Heart left ventricle (tissue), 16 donors: ENCODE measurements around the gene WDR35. TPM values are rescaled to one million over a fixed set of nuclear protein-coding genes. Genes with fewer than 3 reads are reported as not detected.

Source experiments
- ATAC-seq, 4 donors: fragments of 200-7000 bp; cut with Tn5 transposase; one replicate each; pipeline ENCODE4 v1.9.1; 2020 to 2022; ENCODE audit warnings: moderate library complexity in 4 of 4, mild to moderate bottlenecking in 3 of 4, moderate number of reproducible peaks in 1 of 4
- DNase-seq, 5 donors: peaks; one replicate each; pipeline ENCODE4 v3.0.0-alpha.2; 2020
- H3K27ac ChIP-seq, 12 donors: fragments of 200-600 bp; sonication (generic) in 4 of 12; one replicate each; pipeline versions ENCODE4 v1.5.0 to v1.8.0; 2016 to 2022; ENCODE audit warnings: mild to moderate bottlenecking in 2 of 12
- H3K27me3 ChIP-seq, 9 donors: fragments of 200-600 bp; sonication (generic) in 2 of 9; one replicate each; pipeline versions ENCODE4 v1.5.1 to v1.8.0; 2016 to 2022; ENCODE audit warnings: mild to moderate bottlenecking in 3 of 9
- H3K36me3 ChIP-seq, 9 donors: fragments of 200-600 bp; sonication (generic) in 2 of 9; one replicate each; pipeline versions ENCODE4 v1.5.0 to v1.8.0; 2018 to 2022; ENCODE audit warnings: mild to moderate bottlenecking in 2 of 9
- H3K4me1 ChIP-seq, 12 donors: fragments of 200-600 bp; sonication (generic) in 4 of 12; one replicate each; pipeline versions ENCODE4 v1.5.0 to v1.8.0; 2016 to 2022; ENCODE audit warnings: mild to moderate bottlenecking in 3 of 12
- H3K4me3 ChIP-seq, 12 donors: fragments of 200-600 bp; sonication (generic) in 4 of 12; one replicate each; pipeline versions ENCODE4 v1.5.0 to v1.8.0; 2017 to 2022; ENCODE audit warnings: mild to moderate bottlenecking in 9 of 12, moderate library complexity in 4 of 12
- H3K9me3 ChIP-seq, 12 donors: fragments of 200-600 bp; sonication (generic) in 4 of 12; one replicate each; pipeline versions ENCODE4 v1.5.0 to v1.8.0; 2016 to 2022; ENCODE audit warnings: mild to moderate bottlenecking in 1 of 12
- POLR2A ChIP-seq, 2 donors: fragments of 450-650 bp; IDR thresholded peaks; one replicate each; pipeline ENCODE4 v1.6.1; 2017; ENCODE audit warnings: antibody characterized with exemption in 2 of 2, mild to moderate bottlenecking in 2 of 2, moderate library complexity in 2 of 2
- WGBS, 4 donors: extraction: QIAGEN DNeasy Blood & Tissue Kit in 2 of 4; methylation state at CpG; one replicate each; pipeline versions ENCODE4 v1.1.5 to v1.1.7; 2013 to 2018; 5-methylcytosine and 5-hydroxymethylcytosine counted together
- intact Hi-C, 10 donors: fragments of 100-400 bp; cut with DNase I; formaldehyde crosslinking; loops; one replicate each; pipeline versions ENCODE4 v1.11.1 to v1.14.2; 2022
- polyA plus RNA-seq, 2 donors: library from polyadenylated mRNA; stranded (reverse); fragments of 200-250 nt; gene quantifications; one replicate each; pipeline ENCODE4 v1.2.3, GENCODE V29; 2013
- total RNA-seq, 9 donors: library from RNA; depleted of rRNA in 2 of 9; stranded (reverse); fragments of >200 nt in 2 of 9; fragmentation: NEBNext Ultra II Directional in 3 of 9; extraction: Animal tissue kit (Norgen Biotek cat#: 25700) in 3 of 9; gene quantifications; one replicate each; pipeline versions ENCODE4 v1.1.0 to v1.2.4, GENCODE V29; 2016 to 2023
- TF ChIP-seq, protein P1 (sequence below), 12 donors: fragments of 200-600 bp; sonication (generic) in 4 of 12; IDR thresholded peaks; one replicate each; pipeline versions ENCODE4 v1.5.0 to v1.8.0; 2018 to 2022; ENCODE audit warnings: antibody characterized with exemption in 12 of 12, mild to moderate bottlenecking in 5 of 12
- donor health status: ischemic (EF 13 %, LVEDD 7.1; RV severe dilation, severe dysfunction).
- donor health status: healthy with polysubstance abuse.
- donor health status: DM: no; HTN: yes; CAD: no.
- donor health status: DM: no; HTN: no; CAD: no.
- donor health status: ischemic (EF 25% LVEDD 6.9; RV normal size, moderate dysfunction).
- donor health status: ischemic (EF 25% LVEDD 5.7; RV mildly dilated, moderate dysfunction).
- donor health status: healthy.
- donor health status: DM: yes; HTN: yes; CAD: no.
- donor health status: ischemic (EF 35%, LVEDD 5.7; RV mildly dilated, moderate dysfunction).
- donor health status: nonischemic (EF 11% LVEDD 7.7; RV severe dilation, severe dysfunction).
- donor health status: DM: yes; HTN: yes; CAD: no.
- donor health status: PGD.
- donor health status: ischemic (EF 29% LVEDD 5.4; RV normal size, mild dysfunction).
- donor health status: nonischemic (EF 23%, LVEDD 6.1; RV moderate dilation, normal function).

The WDR35 gene
- total and polyA plus RNA-seq, 11 donors = 1.1 to 8.5 (median 5.0) TPM

DNA sequence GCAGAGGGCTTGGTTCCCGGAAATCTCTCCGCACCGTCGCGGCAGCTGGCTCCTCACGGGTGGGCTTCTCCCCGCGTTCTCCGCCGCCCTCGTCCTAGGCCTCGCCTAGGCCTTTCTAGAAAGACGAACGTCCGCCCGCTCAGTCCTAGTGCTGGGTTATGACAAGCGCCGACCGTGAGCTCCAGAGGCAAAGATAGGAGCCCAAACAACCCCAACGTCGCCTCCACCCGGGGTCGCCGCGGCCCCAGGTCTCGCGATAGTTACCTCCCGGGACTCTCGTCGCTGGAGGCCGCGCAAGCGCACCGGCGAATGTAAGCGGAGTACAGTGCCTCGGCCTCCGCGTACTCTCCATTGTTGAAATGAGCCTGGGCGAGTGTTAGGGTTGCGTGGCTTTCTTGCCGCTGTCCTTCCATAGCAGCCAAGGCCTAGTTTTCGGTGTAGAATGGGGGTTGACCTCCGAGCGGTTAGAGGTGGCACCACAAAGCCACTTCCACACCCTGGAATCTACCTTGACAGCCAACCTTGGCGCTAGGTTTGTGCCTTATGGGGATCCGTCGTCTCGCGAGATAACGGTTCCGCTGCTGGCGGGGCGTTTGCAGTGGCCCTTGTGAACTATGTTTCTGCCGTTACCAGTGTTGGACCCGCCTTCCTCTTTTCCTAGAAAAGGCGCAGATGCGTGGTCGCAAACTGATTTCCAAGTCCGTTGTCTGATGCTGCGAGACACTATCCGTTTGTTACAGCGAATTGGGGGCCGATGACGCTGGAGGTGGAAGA lies 88.3 kb downstream of the WDR35 start, which contains the start of gene TTC32:
Gene TTC32 (minus strand): TSS at position 542 of the 774 bp plus-strand sequence. CDS start 129 bp downstream, at position 413.
- TF ChIP-seq, protein P1, sequence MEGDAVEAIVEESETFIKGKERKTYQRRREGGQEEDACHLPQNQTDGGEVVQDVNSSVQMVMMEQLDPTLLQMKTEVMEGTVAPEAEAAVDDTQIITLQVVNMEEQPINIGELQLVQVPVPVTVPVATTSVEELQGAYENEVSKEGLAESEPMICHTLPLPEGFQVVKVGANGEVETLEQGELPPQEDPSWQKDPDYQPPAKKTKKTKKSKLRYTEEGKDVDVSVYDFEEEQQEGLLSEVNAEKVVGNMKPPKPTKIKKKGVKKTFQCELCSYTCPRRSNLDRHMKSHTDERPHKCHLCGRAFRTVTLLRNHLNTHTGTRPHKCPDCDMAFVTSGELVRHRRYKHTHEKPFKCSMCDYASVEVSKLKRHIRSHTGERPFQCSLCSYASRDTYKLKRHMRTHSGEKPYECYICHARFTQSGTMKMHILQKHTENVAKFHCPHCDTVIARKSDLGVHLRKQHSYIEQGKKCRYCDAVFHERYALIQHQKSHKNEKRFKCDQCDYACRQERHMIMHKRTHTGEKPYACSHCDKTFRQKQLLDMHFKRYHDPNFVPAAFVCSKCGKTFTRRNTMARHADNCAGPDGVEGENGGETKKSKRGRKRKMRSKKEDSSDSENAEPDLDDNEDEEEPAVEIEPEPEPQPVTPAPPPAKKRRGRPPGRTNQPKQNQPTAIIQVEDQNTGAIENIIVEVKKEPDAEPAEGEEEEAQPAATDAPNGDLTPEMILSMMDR (IDR thresholded peaks at IDR 0.05) = peak in 2 of 12 donors; percentile 14 to 16
- TF ChIP-seq POLR2A (IDR thresholded peaks at IDR 0.05) = peak in 1 of 2 donors; percentile 67
- no peaks in the 10 kb centered on the region for H3K9me3 ChIP-seq
- peak within 1 kb of the TSS; percentile 75 to 97 (median 84) for H3K4me3 ChIP-seq
- intact Hi-C loops = loop anchor here in 1 of 10 donors (5.0 kb wide), 1 partner anchor 151 kb away; the partner anchor contains the start of gene LAPTM4A
- 0% methylated on average over 30 to 65 of the region's 65 CpGs for WGBS, 4 donors
- H3K36me3 ChIP-seq = peaks cover 0 to 3% (median 0%) of the 10 kb centered on the region in 9 donors
- H3K27ac ChIP-seq = peak within 1 kb of the TSS; percentile 91 to 98 (median 96)
- ATAC-seq = peak; percentile 96 to 98 (median 98)
- H3K27me3 ChIP-seq = no peaks in the 10 kb centered on the region
- H3K4me1 ChIP-seq = peaks cover 0 to 49% (median 34%) of the 10 kb centered on the region in 12 donors
- DNase-seq = peak; percentile 94 to 96 (median 95)

DNA sequence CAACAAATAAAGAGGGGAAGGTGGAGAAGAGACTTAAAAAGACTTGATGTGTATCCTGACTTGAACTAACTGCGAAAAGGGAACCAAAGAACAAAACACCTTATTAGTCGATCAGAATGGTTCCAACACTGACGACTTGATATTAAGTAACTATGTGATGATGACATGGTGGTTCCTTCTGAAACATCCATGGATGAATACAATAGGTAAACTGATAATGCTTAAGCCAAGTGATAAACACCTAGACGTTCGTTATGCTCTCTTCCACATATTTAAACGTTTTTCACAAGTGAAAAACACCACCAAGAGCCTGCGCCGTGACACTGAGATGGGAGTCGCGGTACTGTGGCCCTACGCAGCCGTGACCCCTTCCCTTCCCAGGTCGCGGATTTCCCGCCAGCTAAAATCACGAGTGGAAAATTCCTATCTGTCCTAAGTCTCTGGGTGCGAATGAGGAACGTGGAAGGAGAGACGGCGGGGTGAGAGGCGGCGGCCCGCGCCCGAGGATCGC lies 88.9 kb downstream of the WDR35 start:
- intact Hi-C loops = loop anchor here in 1 of 10 donors (5.0 kb wide), 1 partner anchor 151 kb away; the partner anchor contains the start of gene LAPTM4A
- TF ChIP-seq, protein P1 (IDR thresholded peaks at IDR 0.05) = no peak
- TF ChIP-seq POLR2A (IDR thresholded peaks at IDR 0.05) = no peak
- no peaks in the 10 kb centered on the region for H3K9me3 ChIP-seq
- peak overlapping the region; percentile 91 to 98 (median 96) for H3K27ac ChIP-seq
- H3K4me1 ChIP-seq = peaks cover 0 to 53% (median 39%) of the 10 kb centered on the region in 12 donors
- peaks cover 0 to 3% (median 0%) of the 10 kb centered on the region in 9 donors for H3K36me3 ChIP-seq
- H3K27me3 ChIP-seq = no peaks in the 10 kb centered on the region
- 0 to 1% (median 1%) methylated on average over 26 of the region's 26 CpGs for WGBS, 4 donors
- H3K4me3 ChIP-seq = peak overlapping the region; percentile 75 to 97 (median 84)
- ATAC-seq (peak in 2 of 4 donors; percentile 40), DNase-seq (no peak)

DNA sequence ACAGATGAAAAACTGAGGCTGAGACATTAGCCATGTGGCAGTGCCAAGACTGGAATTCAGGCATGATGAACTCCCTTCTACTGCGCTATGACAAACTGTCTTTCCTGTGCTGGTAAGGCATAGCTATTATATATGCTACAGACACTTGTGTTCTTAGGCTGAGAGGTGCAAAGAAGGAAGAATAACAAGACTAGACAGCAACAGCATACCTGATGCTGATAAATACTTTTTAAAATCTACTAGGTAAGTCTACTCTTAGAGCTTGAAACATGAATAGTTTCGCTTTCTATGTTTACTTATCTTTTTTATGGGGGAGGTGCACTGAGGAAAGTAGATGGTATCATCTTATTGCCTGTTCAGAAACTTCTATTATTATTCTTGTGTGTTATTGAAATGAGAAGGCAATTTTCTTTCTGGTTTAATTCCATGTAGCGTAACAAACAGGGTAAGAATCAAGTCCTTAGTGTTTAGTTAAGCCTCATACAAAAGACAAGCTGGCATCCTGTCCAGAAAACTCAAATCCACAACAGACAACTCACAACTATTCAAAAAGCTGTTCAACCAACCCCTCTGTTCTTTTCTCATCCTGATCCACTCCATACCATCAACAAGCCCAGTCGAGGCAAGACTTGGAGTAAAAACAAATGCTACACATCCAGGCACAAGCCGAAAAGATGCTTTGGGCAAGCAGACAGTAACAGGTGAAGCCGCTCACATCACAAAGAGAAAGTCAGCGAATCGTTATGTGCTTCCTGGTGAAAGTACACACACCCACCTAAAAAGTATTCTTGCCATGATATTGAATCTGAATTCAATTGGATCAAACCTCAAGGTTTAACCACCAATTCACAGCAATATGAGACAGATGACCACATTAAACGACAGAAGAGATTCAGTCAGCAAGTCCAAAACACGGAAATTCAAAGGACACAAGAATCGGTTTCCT lies 89.6 kb downstream of the WDR35 start:
- Histone ChIP-seq H3K27me3 (no peaks in the 10 kb centered on the region), H3K4me1 (peaks cover 0 to 60% (median 45%) of the 10 kb centered on the region in 12 donors), H3K36me3 (peaks cover 0 to 3% (median 0%) of the 10 kb centered on the region in 9 donors), H3K4me3 (peak overlapping the region; percentile 75 to 97 (median 84)), H3K9me3 (no peaks in the 10 kb centered on the region), H3K27ac (peak overlapping the region in 11 of 12 donors; percentile 91 to 98 (median 96))
- ATAC-seq = no peak
- TF ChIP-seq, protein P1 (IDR thresholded peaks at IDR 0.05) = no peak
- no peak for TF ChIP-seq POLR2A (IDR thresholded peaks at IDR 0.05)
- 34 to 40% (median 38%) methylated on average over 11 of the region's 11 CpGs for WGBS, 4 donors
- intact Hi-C loops = loop anchor here in 2 of 10 donors (5.0 to 10.0 kb wide), 2 partner anchors 152 to 1345 kb away; partner anchors contain the start of gene LAPTM4A (in 1 of the 2)
- DNase-seq = no peak
